PC-9 (cell line): ENCODE results near the gene BMF. TPM values are rescaled to one million over a fixed set of nuclear protein-coding genes. Genes with fewer than 3 reads are reported as not detected.

Source experiments
- Bru-seq: library from RNA; stranded (reverse); fragments of 400-500 nt; gene quantifications from one replicate; lab custom pipeline; 2021; lab: Mats Ljungman, UMichigan
- BruChase-seq, 2 experiments: library from RNA; stranded (reverse); fragments of 400-500 nt; gene quantifications; one replicate each; lab custom pipeline; 2021; lab: Mats Ljungman, UMichigan
- BruUV-seq: library from RNA; stranded (reverse); fragments of 400-500 nt; replicated peaks from 2 replicates; lab custom pipeline; 2021; lab: Mats Ljungman, UMichigan
- CTCF ChIA-PET: fragments of 300-600 bp; sonication (Branson Sonifier 250); formaldehyde crosslinking; loops from one replicate; lab custom pipeline; 2022; ENCODE audit warnings: antibody characterized with exemption; lab: Charles Lee
- POLR2A ChIA-PET: fragments of 300-600 bp; sonication (Branson Sonifier 250); formaldehyde crosslinking; loops from one replicate; lab custom pipeline; 2022; ENCODE audit warnings: antibody characterized with exemption; ENCODE audit not compliant: unreplicated experiment; lab: Charles Lee
- DNase-seq, 2 experiments: peaks; one replicate each; pipeline versions ENCODE4 v3.0.0 to v3.0.0-alpha.2; 2015 to 2022; ENCODE audit warnings: mixed read lengths in 1 of 2
- H2AFZ ChIP-seq: fragments of 200-600 bp; sonication (generic); 2 replicates; pipeline ENCODE4 v1.8.1; 2017; ENCODE audit warnings: antibody characterized with exemption
- H3F3A ChIP-seq: fragments of 200-600 bp; sonication (generic); 2 replicates; pipeline ENCODE4 v1.8.1; 2017; ENCODE audit warnings: antibody characterized with exemption, mild to moderate bottlenecking, low read depth; ENCODE audit not compliant: insufficient read depth
- H3K27ac ChIP-seq: fragments of 200-600 bp; sonication (generic); 2 replicates; pipeline ENCODE4 v1.6.1; 2016; ENCODE audit warnings: mixed run types
- H3K27me3 ChIP-seq: fragments of 200-600 bp; sonication (generic); 2 replicates; pipeline ENCODE4 v1.6.1; 2016; ENCODE audit warnings: low read depth, mixed run types; ENCODE audit not compliant: insufficient read depth
- H3K36me3 ChIP-seq: fragments of 200-600 bp; sonication (generic); 2 replicates; pipeline ENCODE4 v1.6.1; 2016; ENCODE audit warnings: low read depth, mixed run types
- H3K4me1 ChIP-seq: fragments of 200-600 bp; sonication (generic); replicated peaks from 2 replicates; pipeline ENCODE4 v1.6.1; 2016; ENCODE audit warnings: mixed run types; ENCODE audit not compliant: insufficient read depth
- H3K4me2 ChIP-seq: fragments of 200-600 bp; sonication (generic); 2 replicates; pipeline ENCODE4 v1.6.1; 2017; ENCODE audit warnings: mixed run types
- H3K4me3 ChIP-seq: fragments of 200-600 bp; sonication (generic); 2 replicates; pipeline ENCODE4 v1.6.1; 2016; ENCODE audit warnings: mixed run types
- H3K79me2 ChIP-seq: fragments of 200-600 bp; sonication (generic); 2 replicates; pipeline ENCODE4 v1.6.1; 2017; ENCODE audit warnings: low read depth, mixed run types
- H3K9me2 ChIP-seq: fragments of 200-600 bp; sonication (generic); 2 replicates; pipeline ENCODE4 v1.8.1; 2017; ENCODE audit warnings: mild to moderate bottlenecking; ENCODE audit not compliant: insufficient read depth
- H3K9me3 ChIP-seq: fragments of 200-600 bp; sonication (generic); 2 replicates; pipeline ENCODE4 v1.8.1; 2016; ENCODE audit warnings: low read depth; ENCODE audit not compliant: insufficient read depth
- H4K20me1 ChIP-seq: fragments of 200-600 bp; sonication (generic); 2 replicates; pipeline ENCODE4 v1.8.1; 2017; ENCODE audit not compliant: insufficient read depth
- CTCF ChIP-seq: fragments of 200-600 bp; sonication (generic); conservative IDR thresholded peaks from 2 replicates; pipeline ENCODE4 v1.6.1; 2017; ENCODE audit warnings: mixed run types, antibody characterized with exemption, mild to moderate bottlenecking, moderate library complexity
- EZH2 ChIP-seq: fragments of 200-600 bp; sonication (generic); IDR thresholded peaks from 2 replicates; pipeline ENCODE4 v1.8.0; 2017; ENCODE audit warnings: antibody characterized with exemption, low read depth
- intact Hi-C: fragments of 100-400 bp; cut with micrococcal nuclease; formaldehyde crosslinking; loops from one replicate; pipeline ENCODE4 v1.10.0; 2022; ENCODE audit not compliant: unreplicated experiment
- long read RNA-seq: library from polyadenylated mRNA; stranded (forward); transcript quantifications from one replicate; pipeline ENCODE4 v2.0.0, GENCODE V29; 2022
- total RNA-seq: library from RNA; stranded (reverse); gene quantifications from 2 replicates; pipeline ENCODE4 v1.2.3, GENCODE V29; 2021

Gene BMF, protein sequence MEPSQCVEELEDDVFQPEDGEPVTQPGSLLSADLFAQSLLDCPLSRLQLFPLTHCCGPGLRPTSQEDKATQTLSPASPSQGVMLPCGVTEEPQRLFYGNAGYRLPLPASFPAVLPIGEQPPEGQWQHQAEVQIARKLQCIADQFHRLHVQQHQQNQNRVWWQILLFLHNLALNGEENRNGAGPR
- total RNA-seq = 8.2 and 11.0 TPM in 2 replicates
- percentile 35 among the genes with signal in this experiment for Bru-seq, nascent RNA
- percentile 41 among the genes with signal in this experiment for BruChase-seq, experiment 1, labeled RNA remaining after a 2-hour chase
- BruChase-seq, experiment 2, labeled RNA remaining after a 6-hour chase = percentile 38 among the genes with signal in this experiment
- long read RNA-seq, partial matches to known transcripts = 0 of 1 reads
- long read RNA-seq, other reads (novel, unspliced or antisense) = 1 of 1 reads

DNA sequence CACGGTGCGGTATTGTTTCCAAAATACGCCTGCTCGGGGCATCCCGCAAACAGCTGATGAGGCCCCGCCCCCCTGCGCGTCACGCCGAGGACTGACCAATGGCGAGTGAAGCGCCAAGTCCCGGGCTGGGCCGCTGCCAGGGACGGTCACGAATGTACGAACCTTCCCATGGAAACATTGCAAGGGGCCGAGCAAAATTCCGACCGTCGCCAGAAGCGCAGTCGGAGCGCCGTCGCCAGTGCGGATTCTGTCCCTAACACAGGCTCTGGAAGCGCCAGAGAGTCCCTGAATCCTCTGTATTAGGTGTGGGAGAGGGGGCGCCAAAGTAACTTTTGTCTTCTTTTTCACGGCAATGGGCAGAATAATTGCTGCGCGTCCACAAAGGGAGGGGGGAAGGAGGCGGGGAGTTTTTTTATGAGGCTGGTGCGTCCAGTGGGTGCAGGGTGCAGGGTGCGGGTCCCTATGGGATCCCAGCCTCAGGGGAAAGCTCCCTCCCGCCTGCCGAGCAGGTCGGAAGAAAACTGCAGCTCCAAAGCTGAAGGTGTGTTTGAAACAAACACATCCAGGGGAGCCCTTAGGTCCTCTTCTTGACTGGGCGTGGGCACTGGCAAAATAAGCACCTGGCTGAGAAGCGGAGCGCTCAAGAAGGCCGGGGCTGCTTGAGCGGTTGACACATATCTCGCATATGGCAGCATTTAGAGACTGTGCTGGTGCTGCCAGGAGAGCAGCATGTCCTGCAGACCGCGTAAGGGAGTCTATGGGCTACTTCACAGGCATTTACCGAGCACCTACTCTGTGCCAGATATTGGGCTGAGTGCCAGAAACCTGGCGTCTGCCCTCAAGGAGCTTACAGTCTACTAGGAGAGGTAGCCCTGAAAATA lies at the start of gene BMF:
BMF (minus strand) TSS at position 25 of the 881 bp plus-strand sequence. CDS start 2,793 bp downstream, outside the sequence.
- Histone ChIP-seq H3K4me2 (peak within 1 kb of the TSS; percentile 87), H3K9me3 (no peaks in the 10 kb centered on the region), H3K27ac (no peak within 1 kb of the TSS; the same call in 1 of the 2 replicates), H3K36me3 (no peaks in the 10 kb centered on the region), H3K4me1 (peaks cover 41% of the 10 kb centered on the region), H3K27me3 (no peaks in the 10 kb centered on the region), H3K79me2 (no peaks in the 10 kb centered on the region), H3K4me3 (peak within 1 kb of the TSS; percentile 66), H2AFZ (peak within 1 kb of the TSS; percentile 74), H3K9me2 (no peaks in the 10 kb centered on the region), H3F3A (peaks cover 31% of the 10 kb centered on the region), H4K20me1 (no peaks in the 10 kb centered on the region)
- no TSS peak for BruUV-seq
- ChIA-PET CTCF (interaction anchor here (0.6 to 0.9 kb wide), 3 partner anchors 63 to 259 kb away, joined by 4 to 9 read pairs (median 4); no protein-coding TSS in a partner anchor), POLR2A (interaction anchor here (0.5 to 0.7 kb wide), 2 partner anchors 24 to 29 kb away, joined by 4 to 13 read pairs; no protein-coding TSS in a partner anchor)
- DNase-seq = peak; percentile 89 to 97
- intact Hi-C loops = loop anchor here (1.0 to 10.0 kb wide), 4 partner anchors 52 to 766 kb away; partner anchors contain the start of genes BUB1B, FSIP1 and RHOV
- no peak for TF ChIP-seq EZH2
- peak; percentile 58; the same call in 1 of the 2 replicates for TF ChIP-seq CTCF

GRCh38 chr15:40157778-40158447 lies 49.2 kb upstream of the BMF start:
- peaks cover 12% of the 10 kb centered on the region; the same call in 1 of the 2 replicates for H3F3A ChIP-seq
- H4K20me1 ChIP-seq = no peaks in the 10 kb centered on the region
- no peak for DNase-seq
- ChIA-PET POLR2A (no interaction called here), CTCF (no interaction called here)
- H2AFZ ChIP-seq = no peak overlapping the region
- no peak for TF ChIP-seq EZH2
- no peak for TF ChIP-seq CTCF
- no peaks in the 10 kb centered on the region for H3K36me3 ChIP-seq
- no peaks in the 10 kb centered on the region for H3K9me2 ChIP-seq
- H3K4me3 ChIP-seq = no peak overlapping the region
- H3K27me3 ChIP-seq = no peaks in the 10 kb centered on the region
- intact Hi-C loops = no loop called here
- H3K4me2 ChIP-seq = no peak overlapping the region
- H3K27ac ChIP-seq = no peak overlapping the region
- peaks cover 21% of the 10 kb centered on the region for H3K79me2 ChIP-seq
- H3K9me3 ChIP-seq = no peaks in the 10 kb centered on the region
- BruUV-seq = no TSS peak
- peaks cover 37% of the 10 kb centered on the region for H3K4me1 ChIP-seq
